CD4-positive, alpha-beta T cell treated with Interferon alpha-2 for 1 hour (primary cell): ENCODE measurements around the gene IL5RA.

Experiments
- DNase-seq, 2 donors: peaks; one replicate each; pipeline ENCODE4 v3.0.0-alpha.2; 2020 to 2022

IL5RA gene

GRCh38 chr3:3064297-3064696, 45.9 kb downstream of the IL5RA start:
- no peak for DNase-seq

DNA sequence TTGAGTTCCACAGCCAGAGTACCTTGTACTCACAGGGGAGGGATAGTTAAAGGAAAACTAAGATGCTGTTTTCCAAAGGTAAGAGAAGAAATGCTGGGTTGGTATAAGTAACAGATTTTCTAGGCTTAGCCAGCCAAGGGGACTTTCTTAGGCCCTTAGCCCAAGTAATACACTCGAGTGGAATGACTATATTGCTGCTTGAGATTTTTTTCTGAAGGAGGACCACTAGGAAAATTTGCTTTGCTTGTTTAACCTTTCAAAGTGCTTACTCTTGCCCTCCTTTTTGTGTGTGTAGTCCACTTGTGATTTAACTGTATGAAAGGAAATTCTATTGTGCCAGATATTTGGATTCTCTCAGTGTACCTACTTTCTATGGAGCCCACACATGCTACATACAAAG, 50.5 kb downstream of the IL5RA start:
- no peak for DNase-seq

DNA sequence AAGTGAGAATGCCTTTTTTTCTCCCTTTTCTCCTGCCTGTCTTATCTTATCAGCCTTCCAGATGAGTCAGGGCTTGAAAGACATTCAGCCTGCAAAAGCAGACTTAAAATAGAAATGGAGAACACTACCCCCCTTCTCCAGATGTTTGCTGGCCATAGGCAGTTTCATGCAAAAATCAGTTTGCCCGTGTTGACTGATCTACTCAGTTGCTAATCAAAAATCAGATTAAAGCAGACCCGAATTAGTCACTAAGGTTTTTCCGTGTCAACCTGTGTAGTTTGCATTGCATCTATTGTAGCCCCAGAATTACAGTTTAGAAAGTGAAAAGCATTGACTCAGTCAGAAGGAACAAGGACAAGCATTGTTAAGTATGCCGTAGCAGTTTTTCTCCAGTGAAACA, 56.2 kb downstream of the IL5RA start:
- no peak for DNase-seq

DNA sequence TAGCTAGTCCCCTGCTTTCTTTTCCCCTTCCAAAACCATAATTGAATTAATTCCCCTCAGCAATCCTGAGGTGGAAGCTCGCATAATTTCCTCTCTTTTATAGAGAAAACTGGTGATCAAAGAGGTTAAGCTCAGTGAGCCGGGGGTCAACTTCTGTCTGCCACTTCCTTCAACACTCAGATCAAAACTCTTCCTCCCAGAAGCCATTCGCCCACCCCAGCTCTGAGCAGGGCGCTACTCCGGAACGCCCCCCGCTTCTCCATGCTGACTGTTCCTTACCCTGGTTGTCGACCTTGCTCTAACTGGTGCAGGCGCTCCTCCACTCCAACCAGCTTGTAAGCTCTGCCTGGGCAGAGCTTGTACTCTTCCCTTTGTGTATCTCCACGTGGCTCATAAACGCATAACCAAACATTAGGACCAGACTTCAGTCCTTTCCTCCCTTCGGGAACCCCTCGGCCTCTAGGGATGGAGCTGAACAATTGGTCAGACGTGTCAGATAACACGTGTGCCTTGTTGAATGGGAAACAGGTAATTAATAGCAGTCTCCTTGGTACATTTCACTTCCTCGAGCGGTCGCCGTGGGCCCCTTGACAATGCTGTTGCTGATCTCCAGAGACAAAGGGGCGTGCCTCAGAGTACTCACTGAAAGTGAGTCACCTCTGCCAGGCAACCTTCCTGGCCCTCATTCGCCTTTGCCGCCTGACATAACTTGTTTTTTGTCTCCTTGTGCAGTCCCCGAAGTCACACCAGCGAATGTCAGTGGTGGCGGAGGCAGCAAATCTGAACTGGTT, 71.8 kb downstream of the IL5RA start:
- DNase-seq: no peak

- no peak for DNase-seq
Observed at GRCh38 chr3:3037156-3037555, 73.0 kb downstream of the IL5RA start.

DNA sequence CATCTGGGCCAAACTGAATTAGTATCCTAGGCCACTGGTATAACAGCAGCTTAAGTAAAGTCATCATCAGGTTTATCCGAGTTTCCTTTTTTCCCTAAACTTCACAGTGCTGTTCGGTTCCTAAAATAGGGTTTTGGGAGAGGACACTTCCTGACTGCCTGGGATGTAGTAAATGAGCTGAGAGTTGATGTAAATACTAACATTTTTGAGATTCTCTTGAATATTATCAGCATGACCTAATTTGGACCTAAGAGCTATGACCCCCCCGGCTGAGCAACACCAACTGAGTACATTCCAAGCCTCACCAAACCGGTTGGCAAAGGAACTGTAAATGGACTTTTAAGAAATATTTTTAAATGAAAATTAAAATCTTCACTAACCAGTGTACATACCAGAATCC, 78.8 kb downstream of the IL5RA start:
- DNase-seq: no peak

- DNase-seq: peak in 1 of 2 donors; percentile 40
Observed at GRCh38 chr3:3027976-3028567, 82.1 kb downstream of the IL5RA start.

DNA sequence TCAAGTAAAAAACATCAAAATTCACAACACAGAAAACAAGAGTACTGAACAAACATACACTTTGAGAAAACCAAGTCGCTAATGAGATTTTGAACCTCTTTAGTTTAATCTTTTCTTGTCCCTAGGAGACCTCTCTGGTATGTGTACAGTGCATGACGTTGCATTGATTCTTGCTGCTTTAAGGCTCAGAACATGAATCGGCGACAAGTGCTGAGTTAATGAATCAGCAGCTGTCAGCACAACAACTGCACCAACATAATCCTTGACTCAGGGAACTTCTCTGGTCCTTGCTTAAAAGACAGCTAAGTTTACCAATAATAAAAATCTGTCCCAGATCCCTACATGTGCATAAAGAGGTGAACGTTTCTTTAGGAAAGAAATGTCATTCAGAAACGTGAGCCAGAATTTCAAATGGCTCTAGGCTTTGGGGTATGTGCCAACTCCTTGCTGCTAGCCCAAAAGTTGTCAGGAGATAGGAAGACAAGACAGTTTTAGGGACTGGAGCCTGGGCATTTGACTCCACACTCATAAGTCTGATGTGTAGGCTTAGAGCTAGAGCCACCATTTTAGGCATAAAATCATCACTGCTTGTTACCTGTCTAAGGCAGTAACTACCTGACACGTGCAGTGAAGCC, 86.9 kb downstream of the IL5RA start:
- DNase-seq: no peak

DNA sequence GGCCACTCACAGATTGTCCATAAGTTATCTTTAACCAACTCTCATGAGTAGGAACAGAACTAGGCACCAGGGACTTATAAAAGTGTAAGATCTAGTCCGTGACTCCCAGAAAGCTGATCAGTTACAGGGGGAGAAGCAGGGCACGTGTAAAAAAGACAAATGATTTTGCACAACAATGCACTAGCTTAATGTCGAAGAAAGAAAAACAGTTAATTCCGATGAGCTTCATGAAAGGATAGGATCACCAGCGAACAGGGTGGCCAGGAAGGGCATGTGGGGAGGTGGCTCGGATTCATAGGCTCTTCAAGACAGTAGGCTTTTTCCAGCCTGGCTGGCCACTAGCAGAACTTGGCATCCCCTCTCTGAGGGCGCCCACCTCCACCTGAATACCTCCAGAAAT, 90.0 kb downstream of the IL5RA start:
- no peak for DNase-seq
